Epithelial cell of esophagus (primary cell): ENCODE data around the gene CCSER2.

Source experiments
- DNase-seq: peaks from one replicate; pipeline ENCODE4 v3.0.0; 2010; ENCODE audit warnings: low read depth
- H3K4me3 ChIP-seq: 2 replicates; pipeline ENCODE4 v1.5.1; 2011; ENCODE audit warnings: mild to moderate bottlenecking, low read length, control low read depth
- CTCF ChIP-seq: IDR thresholded peaks from 2 replicates; pipeline ENCODE4 v1.5.1; 2011; ENCODE audit warnings: low read depth, mild to moderate bottlenecking, low read length, control low read depth, inconsistent platforms; ENCODE audit not compliant: insufficient read depth; ENCODE audit errors: missing control alignments

The CCSER2 gene

DNA sequence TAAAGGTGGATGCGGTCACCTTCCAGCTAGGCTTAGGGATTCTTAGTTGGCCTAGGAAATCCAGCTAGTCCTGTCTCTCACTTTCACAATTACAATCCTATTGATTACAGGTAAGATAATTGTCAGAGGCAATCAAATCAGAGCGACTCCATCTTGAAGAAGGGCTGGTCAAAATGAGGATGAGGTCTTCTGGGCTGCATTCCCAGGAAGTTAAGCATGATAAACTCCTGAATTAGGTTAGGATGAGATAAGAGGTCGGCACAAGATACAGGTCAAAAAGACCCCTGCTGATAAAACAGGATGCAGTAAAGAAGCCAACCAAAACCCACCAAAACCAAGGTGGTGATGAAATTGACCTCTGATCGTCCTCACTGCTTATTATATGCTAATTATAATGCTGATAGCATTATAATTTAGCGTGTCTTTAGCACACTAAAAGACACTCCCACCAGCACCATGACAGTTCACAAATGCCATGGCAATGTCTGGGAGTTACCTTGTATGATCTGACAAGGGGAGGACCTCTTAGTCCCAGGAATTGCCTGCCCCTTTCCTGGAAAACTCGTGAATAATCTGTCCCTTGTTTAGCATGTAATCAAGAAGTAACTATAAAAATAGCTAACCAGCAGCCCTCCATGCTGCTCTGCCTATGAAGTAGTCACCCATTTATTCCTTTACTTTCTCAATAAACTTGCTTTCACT is 237.6 kb downstream of the CCSER2 start:
- TF ChIP-seq CTCF: no peak
- DNase-seq: no peak
- H3K4me3 ChIP-seq: no peak overlapping the region

- no peak for DNase-seq
- TF ChIP-seq CTCF: no peak
Measured at GRCh38 chr10:84567133-84567532, 238.7 kb downstream of the CCSER2 start.

More at GRCh38 chr10:84567133-84567532, 238.7 kb downstream of the CCSER2 start:
- no peak overlapping the region for H3K4me3 ChIP-seq
